ENCODE measurements around the gene NUDT13. TPM values are rescaled to one million over a fixed set of nuclear protein-coding genes. Genes with fewer than 3 reads are reported as not detected.

Gene NUDT13
- polyA plus RNA-seq, 2 of the 4 experiments (the other 2 are of a cell fraction) = 3.8 to 4.9 TPM

GRCh38 chr10:73099141-73099540 is 11.1 kb upstream of the NUDT13 start:
- Histone ChIP-seq H3K4me3 (no peak overlapping the region), H3K4me2 (no peak overlapping the region), H3K4me1 (peaks cover 11% of the 10 kb centered on the region), H3K9me3 (no peaks in the 10 kb centered on the region), H3K27ac (no peak overlapping the region)
- ATAC-seq = no peak
- no peak for DNase-seq (ENCODE audit: low read depth in 1 of 2, low spot score in 1 of 2)
- ChIA-PET CTCF (interaction anchor here (0.6 to 5.1 kb wide), 5 partner anchors 11 to 425 kb away, joined by 3 to 49 read pairs (median 4); partner anchors contain the start of gene NUDT13), POLR2A (no interaction called here)
- TF ChIP-seq SREBF2 (IDR thresholded peaks at IDR 0.05) (no peak), HOXB5 (CRISPR knock-in tag; IDR thresholded peaks at IDR 0.05) (no peak), CTCF (IDR thresholded peaks at IDR 0.05) (no peak), NPAS2 (CRISPR knock-in tag; IDR thresholded peaks at IDR 0.05; ENCODE audit: borderline replicate concordance) (no peak), RFX5 (IDR thresholded peaks at IDR 0.05) (no peak), MAX (IDR thresholded peaks at IDR 0.05) (no peak), POLR2AphosphoS2 (conservative IDR thresholded peaks at IDR 0.05; ENCODE audit: low read length) (no peak), NFE2L2 (conservative IDR thresholded peaks at IDR 0.05; ENCODE audit: low read length) (no peak), CBX2 (IDR thresholded peaks at IDR 0.05; ENCODE audit: borderline replicate concordance, low read depth) (no peak)
- WGBS (ENCODE audit: missing lambda C conversion rate) = 71% methylated on average over 1 of the region's 1 CpG
- FAIRE-seq = no peak

GRCh38 chr10:73106301-73106700 is 4.0 kb upstream of the NUDT13 start:
- 90% methylated on average over 3 of the region's 3 CpGs for WGBS (ENCODE audit: missing lambda C conversion rate)
- no peaks in the 10 kb centered on the region for H3K4me1 ChIP-seq
- no peak overlapping the region for H3K4me3 ChIP-seq
- H3K27ac ChIP-seq = no peak overlapping the region
- H3K4me2 ChIP-seq = no peak overlapping the region
- DNase-seq (ENCODE audit: low read depth in 1 of 2, low spot score in 1 of 2) (no peak), FAIRE-seq (no peak), ATAC-seq (no peak)
- ChIA-PET POLR2A (no interaction called here), CTCF (no interaction called here)
- no peaks in the 10 kb centered on the region for H3K9me3 ChIP-seq
- TF ChIP-seq FOXS1 (CRISPR knock-in tag; IDR thresholded peaks at IDR 0.05) (no peak), MAX (IDR thresholded peaks at IDR 0.05) (no peak), E2F6 (IDR thresholded peaks at IDR 0.05; ENCODE audit: borderline replicate concordance, low read depth) (no peak), HEYL (CRISPR knock-in tag; IDR thresholded peaks at IDR 0.05) (no peak), REST (IDR thresholded peaks at IDR 0.05) (no peak), HOXB5 (CRISPR knock-in tag; IDR thresholded peaks at IDR 0.05) (no peak), GATA3 (IDR thresholded peaks at IDR 0.05; ENCODE audit: borderline replicate concordance) (no peak), SMC3 (IDR thresholded peaks at IDR 0.05) (no peak), EHMT2 (IDR thresholded peaks at IDR 0.05; ENCODE audit: low read depth) (no peak), ELK1 (IDR thresholded peaks at IDR 0.05; ENCODE audit: low read depth, low read length) (no peak), CHD2 (IDR thresholded peaks at IDR 0.05; ENCODE audit: low read length, partially characterized antibody) (no peak), HES2 (IDR thresholded peaks at IDR 0.05) (no peak), RCOR1 (IDR thresholded peaks at IDR 0.05; ENCODE audit: low read depth, low read length) (no peak), MAFK (IDR thresholded peaks at IDR 0.05; ENCODE audit: partially characterized antibody) (no peak), PHF8 (IDR thresholded peaks at IDR 0.05; ENCODE audit: borderline replicate concordance, low read depth) (no peak), ZC3H11A (IDR thresholded peaks at IDR 0.05) (no peak), HOXB13 (CRISPR knock-in tag; IDR thresholded peaks at IDR 0.05; ENCODE audit: low read depth) (no peak), NR3C1 (IDR thresholded peaks at IDR 0.05) (no peak), ZSCAN20 (CRISPR knock-in tag; IDR thresholded peaks at IDR 0.05) (no peak)
